Liver (tissue), 9 donors: ENCODE data around the gene RNASE8. TPM values are rescaled to one million over a fixed set of nuclear protein-coding genes. Genes with fewer than 3 reads are reported as not detected.

Experiments used
- DNase-seq: peaks from one replicate; pipeline ENCODE4 v3.0.0-alpha.2; 2017; ENCODE audit warnings: low spot score
- H3K27ac ChIP-seq, 2 donors: one replicate each; pipeline ENCODE4 v1.7.0; 2013; ENCODE audit warnings: inconsistent platforms in 2 of 2, low read length in 2 of 2, control low read depth in 1 of 2, low read depth in 1 of 2, mild to moderate bottlenecking in 1 of 2
- H3K27me3 ChIP-seq, 4 donors: one replicate each; pipeline versions ENCODE4 v1.6.1 to v1.7.0; 2013; ENCODE audit warnings: low read length in 3 of 4, inconsistent platforms in 1 of 4, mild to moderate bottlenecking in 1 of 4, moderate library complexity in 1 of 4; ENCODE audit not compliant: control insufficient read depth in 4 of 4, insufficient read depth in 4 of 4
- H3K36me3 ChIP-seq, 4 donors: one replicate each; pipeline versions ENCODE4 v1.6.1 to v1.7.0; 2013; ENCODE audit warnings: low read length in 3 of 4, mild to moderate bottlenecking in 3 of 4, low read depth in 1 of 4, moderate library complexity in 1 of 4; ENCODE audit not compliant: control insufficient read depth in 4 of 4, insufficient read depth in 3 of 4
- H3K4me1 ChIP-seq, 4 donors: one replicate each; pipeline versions ENCODE4 v1.6.1 to v1.7.0; 2013; ENCODE audit warnings: low read length in 3 of 4, mild to moderate bottlenecking in 3 of 4, moderate library complexity in 1 of 4; ENCODE audit not compliant: control insufficient read depth in 4 of 4, insufficient read depth in 4 of 4
- H3K4me3 ChIP-seq, 3 donors: one replicate each; pipeline versions ENCODE4 v1.6.1 to v1.7.0; 2013; ENCODE audit warnings: low read length in 3 of 3, control low read depth in 1 of 3, low read depth in 1 of 3, mild to moderate bottlenecking in 1 of 3
- H3K9ac ChIP-seq, 2 donors: one replicate each; pipeline ENCODE4 v1.7.0; 2013; ENCODE audit warnings: low read length in 2 of 2, mild to moderate bottlenecking in 2 of 2, moderate library complexity in 2 of 2, control low read depth in 1 of 2, low read depth in 1 of 2
- H3K9me3 ChIP-seq, 4 donors: one replicate each; pipeline versions ENCODE4 v1.6.1 to v1.7.0; 2013; ENCODE audit warnings: low read length in 3 of 4; ENCODE audit not compliant: control insufficient read depth in 4 of 4
- EGR1 ChIP-seq, 2 donors: IDR thresholded peaks; 2 replicates each; pipeline ENCODE4 v1.6.1; 2016 to 2018; ENCODE audit warnings: antibody characterized with exemption in 2 of 2, low read depth in 2 of 2
- FOXA1 ChIP-seq: IDR thresholded peaks from 2 replicates; pipeline ENCODE4 v1.6.1; 2016; ENCODE audit warnings: antibody characterized with exemption
- FOXA2 ChIP-seq: IDR thresholded peaks from 2 replicates; pipeline ENCODE4 v1.6.1; 2016; ENCODE audit warnings: antibody characterized with exemption
- GABPA ChIP-seq, 2 donors: IDR thresholded peaks in 1 of 2; conservative IDR thresholded peaks in 1 of 2; 2 replicates each; pipeline ENCODE4 v1.6.1; 2016; ENCODE audit warnings: antibody characterized with exemption in 2 of 2, mild to moderate bottlenecking in 1 of 2, moderate library complexity in 1 of 2
- HNF4A ChIP-seq, 2 donors: conservative IDR thresholded peaks; 2 replicates each; pipeline ENCODE4 v1.6.1; 2016; ENCODE audit warnings: antibody characterized with exemption in 2 of 2, mild to moderate bottlenecking in 2 of 2
- HNF4G ChIP-seq: IDR thresholded peaks from 2 replicates; pipeline ENCODE4 v1.6.1; 2016; ENCODE audit warnings: antibody characterized with exemption
- JUND ChIP-seq, 2 donors: IDR thresholded peaks; 2 replicates each; pipeline ENCODE4 v1.6.1; 2016; ENCODE audit warnings: antibody characterized with exemption in 2 of 2
- MAX ChIP-seq: IDR thresholded peaks from 2 replicates; pipeline ENCODE4 v1.6.1; 2016; ENCODE audit warnings: antibody characterized with exemption
- NR2F2 ChIP-seq: IDR thresholded peaks from 2 replicates; pipeline ENCODE4 v1.6.1; 2016; ENCODE audit warnings: antibody characterized with exemption
- RAD21 ChIP-seq, 2 donors: IDR thresholded peaks; 2 replicates each; pipeline ENCODE4 v1.6.1; 2016; ENCODE audit warnings: antibody characterized with exemption in 2 of 2, mild to moderate bottlenecking in 2 of 2
- REST ChIP-seq: IDR thresholded peaks from 2 replicates; pipeline ENCODE4 v1.6.1; 2016; ENCODE audit warnings: antibody characterized with exemption, mild to moderate bottlenecking
- RXRA ChIP-seq, 2 donors: IDR thresholded peaks; 2 replicates each; pipeline ENCODE4 v1.6.1; 2017 to 2018; ENCODE audit warnings: antibody characterized with exemption in 2 of 2, mild to moderate bottlenecking in 1 of 2
- SP1 ChIP-seq: IDR thresholded peaks from 2 replicates; pipeline ENCODE4 v1.6.1; 2018; ENCODE audit warnings: antibody characterized with exemption, mild to moderate bottlenecking
- TAF1 ChIP-seq: conservative IDR thresholded peaks from 2 replicates; pipeline ENCODE4 v1.6.1; 2016; ENCODE audit warnings: antibody characterized with exemption, mild to moderate bottlenecking
- YY1 ChIP-seq: IDR thresholded peaks from 2 replicates; pipeline ENCODE4 v1.6.1; 2016; ENCODE audit warnings: antibody characterized with exemption, mild to moderate bottlenecking
- ZBTB33 ChIP-seq: IDR thresholded peaks from 2 replicates; pipeline ENCODE4 v1.6.1; 2016; ENCODE audit warnings: antibody characterized with exemption
- WGBS: extraction: QIAGEN DNeasy Blood & Tissue Kit; methylation state at CpG from one replicate; pipeline ENCODE4 v1.1.7; 2013; 5-methylcytosine and 5-hydroxymethylcytosine counted together
- polyA plus RNA-seq, 2 donors: library from polyadenylated mRNA; stranded (reverse) in 1 of 2; unstranded in 1 of 2; fragments of 200-250 nt in 1 of 2; fragments of >200 nt in 1 of 2; fragmentation: Nextera tagmentation in 1 of 2; extraction: Ambion mirVana in 1 of 2; gene quantifications; one replicate each; pipeline versions ENCODE4 v1.2.1 to v1.2.3, GENCODE V29; 2013 to 2015
- total RNA-seq, 2 donors: library from RNA; depleted of rRNA; stranded (reverse); fragments of >200 nt; gene quantifications; one replicate each; pipeline ENCODE4 v1.2.3, GENCODE V29; 2014
- TF ChIP-seq, protein P1 (sequence below): IDR thresholded peaks from 2 replicates; pipeline ENCODE4 v1.6.1; 2016; ENCODE audit warnings: antibody characterized with exemption
- TF ChIP-seq, protein P2 (sequence below): fragments of 150-350 bp; IDR thresholded peaks from 2 replicates; pipeline ENCODE4 v1.5.1; 2017; ENCODE audit warnings: improper control_type of control experiment, low read depth, low read length; ENCODE audit not compliant: missing input control
- donor health status: healthy.
- donor health status: healthy.
- donor health status: healthy.
- donor health status: healthy.
- donor health status: healthy.

RNASE8 gene
- total and polyA plus RNA-seq, 4 donors = not detected

GRCh38 chr14:21043974-21044618 is 13.5 kb upstream of the RNASE8 start:
- Histone ChIP-seq H3K9ac (peak overlapping the region in 1 of 2 donors; percentile 6), H3K27ac (peak overlapping the region; percentile 84 to 86), H3K9me3 (no peaks in the 10 kb centered on the region), H3K4me3 (no peak overlapping the region), H3K36me3 (no peaks in the 10 kb centered on the region), H3K27me3 (no peaks in the 10 kb centered on the region), H3K4me1 (peaks cover 27 to 86% (median 67%) of the 10 kb centered on the region in 4 donors)
- no peak for DNase-seq
- WGBS = 19% methylated on average over 6 of the region's 6 CpGs
- peak; percentile 68 for TF ChIP-seq REST
- TF ChIP-seq MAX = peak; percentile 86
- TF ChIP-seq HNF4A (conservative IDR thresholded peaks at IDR 0.05) = peak; percentile 80 to 86
- peak; percentile 30 to 34 for TF ChIP-seq RAD21 (IDR thresholded peaks at IDR 0.05)
- TF ChIP-seq GABPA (IDR thresholded peaks at IDR 0.05 in 1 of 2, conservative IDR thresholded peaks at IDR 0.05 in 1 of 2) = peak in 1 of 2 donors; percentile 57
- peak in 1 of 2 donors; percentile 64 for TF ChIP-seq EGR1 (IDR thresholded peaks at IDR 0.05; ENCODE audit: low read depth in 2 of 2)
- TF ChIP-seq TAF1 = no peak
- TF ChIP-seq, protein P1, sequence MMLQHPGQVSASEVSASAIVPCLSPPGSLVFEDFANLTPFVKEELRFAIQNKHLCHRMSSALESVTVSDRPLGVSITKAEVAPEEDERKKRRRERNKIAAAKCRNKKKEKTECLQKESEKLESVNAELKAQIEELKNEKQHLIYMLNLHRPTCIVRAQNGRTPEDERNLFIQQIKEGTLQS = peak; percentile 59
- peak; percentile 44 for TF ChIP-seq FOXA1
- peak; percentile 49 for TF ChIP-seq NR2F2
- peak; percentile 36 for TF ChIP-seq HNF4G
- TF ChIP-seq ZBTB33 = peak; percentile 46
- TF ChIP-seq JUND (IDR thresholded peaks at IDR 0.05) = peak; percentile 60 to 86
- peak; percentile 93 for TF ChIP-seq SP1
- TF ChIP-seq RXRA (IDR thresholded peaks at IDR 0.05) = peak; percentile 97 to 98
- TF ChIP-seq FOXA2 = peak; percentile 61
- TF ChIP-seq, protein P2, sequence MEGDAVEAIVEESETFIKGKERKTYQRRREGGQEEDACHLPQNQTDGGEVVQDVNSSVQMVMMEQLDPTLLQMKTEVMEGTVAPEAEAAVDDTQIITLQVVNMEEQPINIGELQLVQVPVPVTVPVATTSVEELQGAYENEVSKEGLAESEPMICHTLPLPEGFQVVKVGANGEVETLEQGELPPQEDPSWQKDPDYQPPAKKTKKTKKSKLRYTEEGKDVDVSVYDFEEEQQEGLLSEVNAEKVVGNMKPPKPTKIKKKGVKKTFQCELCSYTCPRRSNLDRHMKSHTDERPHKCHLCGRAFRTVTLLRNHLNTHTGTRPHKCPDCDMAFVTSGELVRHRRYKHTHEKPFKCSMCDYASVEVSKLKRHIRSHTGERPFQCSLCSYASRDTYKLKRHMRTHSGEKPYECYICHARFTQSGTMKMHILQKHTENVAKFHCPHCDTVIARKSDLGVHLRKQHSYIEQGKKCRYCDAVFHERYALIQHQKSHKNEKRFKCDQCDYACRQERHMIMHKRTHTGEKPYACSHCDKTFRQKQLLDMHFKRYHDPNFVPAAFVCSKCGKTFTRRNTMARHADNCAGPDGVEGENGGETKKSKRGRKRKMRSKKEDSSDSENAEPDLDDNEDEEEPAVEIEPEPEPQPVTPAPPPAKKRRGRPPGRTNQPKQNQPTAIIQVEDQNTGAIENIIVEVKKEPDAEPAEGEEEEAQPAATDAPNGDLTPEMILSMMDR = no peak
- TF ChIP-seq YY1 = peak; percentile 60
